G401 (cell line): ENCODE data around the gene TMEM158. TPM values are rescaled to one million over a fixed set of nuclear protein-coding genes. Genes with fewer than 3 reads are reported as not detected.
A peak's percentile ranks its signal among the peaks of the same experiment; 100 is the strongest.

ENCODE experiments used
- DNase-seq: peaks from one replicate; pipeline ENCODE4 v3.0.0-alpha.2; 2015; ENCODE audit warnings: low spot score
- in situ Hi-C: cut with HindIII; loops from 2 replicates; pipeline ENCODE4 v1.10.0; 2016; ENCODE audit warnings: low sequenced_read_pairs, mixed read lengths
- total RNA-seq: library from RNA; depleted of rRNA; stranded (reverse); fragments of >200 nt; shearing (Covaris generic); gene quantifications from 2 replicates; pipeline ENCODE4 v1.2.3, GENCODE V29; 2014; rRNA removed

The TMEM158 gene
- total RNA-seq, result not detected in 2 replicates

GRCh38 chr3:45226206-45226915, at the start of gene TMEM158:
Gene TMEM158 (minus strand): TSS chr3:45226287. CDS start chr3:45226027, 260 bp downstream.
- in situ Hi-C loops, result loop anchor here (25.0 kb wide), 1 partner anchor 436 kb away; no protein-coding TSS in a partner anchor
- peak; percentile 77 for DNase-seq

DNA sequence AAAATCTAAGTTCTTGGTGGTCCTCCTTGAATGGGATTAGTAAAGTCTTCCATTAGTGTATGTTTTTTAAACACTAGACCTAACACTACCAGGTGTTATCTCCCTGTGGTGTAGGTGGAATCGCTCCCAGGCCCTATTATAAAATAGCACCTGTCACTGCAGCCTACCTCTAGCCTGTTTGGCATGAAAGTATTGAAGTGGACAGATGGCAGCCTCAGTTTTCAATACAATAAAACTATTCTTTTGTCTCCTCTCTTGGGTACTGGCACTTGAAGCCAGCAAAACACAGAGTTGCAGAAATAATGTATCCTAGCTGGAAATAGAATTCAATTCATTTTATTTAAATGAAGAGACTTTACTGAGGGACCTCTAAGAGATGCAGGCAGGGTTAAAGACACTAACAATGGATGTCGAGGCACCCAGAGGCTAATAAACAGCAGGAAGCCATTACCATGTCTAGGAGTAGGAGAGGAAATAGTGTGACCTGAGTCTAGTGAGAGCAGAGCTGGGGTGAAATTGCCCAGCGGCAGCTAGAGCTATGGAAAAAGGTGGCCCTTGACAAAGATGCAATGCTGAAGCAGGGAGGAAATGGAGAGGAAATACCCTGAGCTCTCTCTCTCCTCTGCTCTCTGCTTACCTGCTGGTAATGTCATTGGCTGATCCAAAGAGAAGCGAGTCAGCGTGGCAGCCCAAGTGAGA, 49.1 kb upstream of the TMEM158 start:
- peak; percentile 86 for DNase-seq
- in situ Hi-C loops, result no loop called here

- DNase-seq, result peak; percentile 3
- in situ Hi-C loops, result no loop called here
Measured at GRCh38 chr3:45273681-45274515, 47.8 kb upstream of the TMEM158 start.

GRCh38 chr3:45272828-45273470, 46.9 kb upstream of the TMEM158 start:
- peak; percentile 67 for DNase-seq
- in situ Hi-C loops, result no loop called here

DNA sequence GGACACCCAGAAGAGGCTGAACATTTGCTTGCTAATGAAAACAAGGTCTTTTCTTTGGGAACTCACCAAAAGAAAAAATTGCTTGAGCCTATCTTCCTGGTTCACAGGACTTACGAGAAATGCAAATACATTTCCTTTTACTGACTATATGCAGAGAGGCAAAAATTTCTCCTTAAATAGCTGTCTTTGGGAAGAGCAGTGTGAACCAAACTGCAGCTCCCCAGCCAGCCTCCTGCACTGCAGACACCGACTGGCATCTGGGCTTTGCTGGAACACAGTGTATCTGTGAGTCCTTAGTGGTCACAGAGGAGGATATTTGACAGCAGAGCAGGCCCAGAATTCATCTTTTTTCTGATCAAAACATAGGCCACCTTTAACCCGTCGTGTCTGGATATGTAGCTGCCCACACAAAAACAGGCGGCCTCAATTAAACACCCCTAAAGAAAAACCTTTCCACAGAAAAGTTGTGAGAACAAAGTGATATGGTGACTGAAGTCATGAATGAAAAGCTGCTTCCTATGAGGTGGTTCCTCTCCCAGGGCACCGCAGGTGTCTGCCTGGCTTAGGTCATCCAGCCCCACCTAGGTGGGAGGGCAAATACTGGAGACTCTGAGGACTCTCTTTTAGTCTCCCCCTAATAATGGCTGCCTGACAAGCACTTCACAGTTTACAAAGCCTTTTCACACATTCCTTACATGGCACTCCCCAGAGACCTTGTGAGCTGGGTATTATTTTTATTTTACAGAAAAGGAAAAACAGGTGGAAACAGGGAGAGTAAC, 46.1 kb upstream of the TMEM158 start:
- in situ Hi-C loops, result no loop called here
- DNase-seq, result no peak

DNA sequence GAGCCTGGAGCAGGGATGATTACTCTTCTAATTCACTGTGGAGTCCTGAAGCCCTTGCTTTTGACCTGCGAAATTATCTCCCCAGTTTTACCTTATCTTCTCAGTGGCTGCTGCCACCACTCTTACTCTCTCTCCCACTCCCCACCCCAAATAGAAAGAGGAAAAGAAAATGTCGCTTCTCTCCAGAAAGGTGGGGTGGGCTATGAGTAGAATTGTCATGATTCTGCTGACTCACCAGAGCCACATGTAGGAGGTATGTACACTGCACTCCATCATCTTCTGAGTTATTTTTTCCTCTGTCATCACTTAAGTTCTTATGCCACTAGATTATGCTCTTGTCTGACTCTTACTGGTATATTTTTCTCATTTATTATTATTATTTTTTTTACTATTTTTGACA, 43.9 kb upstream of the TMEM158 start:
- in situ Hi-C loops, result no loop called here
- no peak for DNase-seq

GRCh38 chr3:45267097-45267496, 41.0 kb upstream of the TMEM158 start:
- in situ Hi-C loops, result no loop called here
- no peak for DNase-seq

- in situ Hi-C loops, result no loop called here
- DNase-seq, result no peak
Measured at GRCh38 chr3:45261333-45262110, 35.4 kb upstream of the TMEM158 start.

- in situ Hi-C loops, result no loop called here
Measured at GRCh38 chr3:45259133-45259532, 33.0 kb upstream of the TMEM158 start.

GRCh38 chr3:45258317-45258716, 32.2 kb upstream of the TMEM158 start:
- in situ Hi-C loops, result no loop called here
- DNase-seq, result no peak

More at GRCh38 chr3:45259133-45259532, 33.0 kb upstream of the TMEM158 start:
- no peak for DNase-seq

DNA sequence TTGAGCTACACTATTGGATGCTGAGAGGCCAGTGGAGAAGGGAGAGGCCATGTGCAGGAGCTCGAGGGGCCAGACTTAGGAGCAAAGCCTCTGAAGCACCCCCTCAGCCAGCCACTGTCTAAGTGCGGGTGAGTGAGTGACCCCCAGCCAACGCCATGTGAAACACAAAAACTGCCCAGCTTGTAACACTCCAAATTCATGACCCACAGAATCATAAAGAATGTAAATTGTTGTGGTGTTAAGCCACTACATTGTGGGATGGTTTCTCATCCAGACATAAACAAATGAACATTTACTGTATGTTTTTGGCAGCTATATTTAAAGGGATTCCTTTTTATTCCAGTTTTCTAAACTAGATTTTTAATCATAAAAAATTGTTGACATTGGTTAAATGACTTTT, 27.2 kb upstream of the TMEM158 start:
- in situ Hi-C loops, result no loop called here
- DNase-seq, result no peak

DNA sequence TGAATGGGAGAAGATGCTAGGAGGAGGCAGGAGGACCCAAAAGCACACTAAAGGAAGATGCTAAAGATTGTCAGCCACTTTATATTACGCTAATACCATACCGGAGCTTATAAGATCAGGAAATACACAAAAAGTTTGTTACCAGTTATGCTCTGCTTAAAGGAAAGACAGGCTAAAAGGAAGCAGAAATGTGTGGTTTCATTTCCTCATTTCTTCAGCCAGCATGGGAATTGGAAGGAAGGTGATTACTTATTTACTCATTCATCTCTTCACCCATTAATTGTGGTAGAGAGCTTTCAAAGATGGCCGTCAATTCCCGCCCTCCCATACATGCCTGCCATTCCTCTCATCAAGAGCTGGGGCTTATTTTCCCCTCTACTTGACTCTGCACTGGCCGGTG, 26.7 kb upstream of the TMEM158 start:
- in situ Hi-C loops, result no loop called here
- no peak for DNase-seq

DNA sequence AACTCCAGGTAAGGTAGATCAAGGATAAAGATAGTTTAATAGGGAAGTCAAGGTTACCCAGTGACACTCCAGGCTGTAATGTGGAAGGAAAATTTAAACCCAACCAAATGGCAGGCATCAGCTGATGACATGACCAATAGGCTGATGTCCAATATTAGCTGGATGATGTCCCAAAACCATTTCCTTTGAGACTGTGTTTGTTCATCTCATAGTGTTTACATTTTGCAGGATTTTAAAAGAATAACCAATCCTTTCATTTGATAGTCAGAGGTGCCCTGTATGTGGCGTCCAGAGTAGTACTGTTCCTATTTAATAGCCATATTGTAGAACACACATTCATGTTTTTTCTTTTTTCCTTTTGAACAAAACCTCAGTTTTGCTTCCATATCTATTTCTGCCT, 23.3 kb upstream of the TMEM158 start:
- in situ Hi-C loops, result loop anchor here (25.0 kb wide), 1 partner anchor 413 kb away; no protein-coding TSS in a partner anchor
- no peak for DNase-seq

- DNase-seq, result peak; percentile 69
- in situ Hi-C loops, result loop anchor here (25.0 kb wide), 1 partner anchor 416 kb away; no protein-coding TSS in a partner anchor
Measured at GRCh38 chr3:45246241-45246640, 20.2 kb upstream of the TMEM158 start.

GRCh38 chr3:45244356-45244755, 18.3 kb upstream of the TMEM158 start:
- in situ Hi-C loops, result loop anchor here (25.0 kb wide), 1 partner anchor 418 kb away; no protein-coding TSS in a partner anchor
- no peak for DNase-seq

GRCh38 chr3:45241206-45241605, 15.1 kb upstream of the TMEM158 start:
- DNase-seq, result no peak
- in situ Hi-C loops, result loop anchor here (25.0 kb wide), 1 partner anchor 421 kb away; no protein-coding TSS in a partner anchor

GRCh38 chr3:45240292-45240691, 14.2 kb upstream of the TMEM158 start:
- in situ Hi-C loops, result loop anchor here (25.0 kb wide), 1 partner anchor 422 kb away; no protein-coding TSS in a partner anchor
- no peak for DNase-seq
